Neural crest cell (in vitro differentiated cells): ENCODE data around the gene SLC31A2. TPM values are rescaled to one million over a fixed set of nuclear protein-coding genes. Genes with fewer than 3 reads are reported as not detected.
"Not testable (repeated sequence)": the region's sequence is repeated elsewhere in the genome, so short reads cannot be mapped to it uniquely, and the experiment has no call there.

ENCODE experiments used
- DNase-seq: peaks from one replicate; pipeline ENCODE4 v3.0.0; 2021; ENCODE audit warnings: low read depth, mixed read lengths, low spot score
- H3K27ac Mint-ChIP-seq: one replicate; pipeline ENCODE4 v1.8.0; 2021; ENCODE audit warnings: mild to moderate bottlenecking, mixed read lengths; ENCODE audit not compliant: unreplicated experiment
- H3K27me3 Mint-ChIP-seq: 2 replicates; pipeline ENCODE4 v1.8.0; 2021; ENCODE audit warnings: low read depth, mild to moderate bottlenecking, mixed read lengths
- H3K36me3 Mint-ChIP-seq: 2 replicates; pipeline ENCODE4 v1.8.0; 2021; ENCODE audit warnings: low read depth, mild to moderate bottlenecking, mixed read lengths
- H3K4me1 Mint-ChIP-seq: 2 replicates; pipeline ENCODE4 v1.8.0; 2021; ENCODE audit warnings: mixed read lengths
- H3K4me3 Mint-ChIP-seq: one replicate; pipeline ENCODE4 v1.8.0; 2021; ENCODE audit warnings: mild to moderate bottlenecking, mixed read lengths
- H3K9me3 Mint-ChIP-seq: 2 replicates; pipeline ENCODE4 v1.8.0; 2021; ENCODE audit warnings: mixed read lengths
- total RNA-seq: library from RNA; stranded (reverse); gene quantifications from 2 replicates; pipeline ENCODE4 v1.2.1, GENCODE V29; 2021
- TF ChIP-seq, protein P1 (sequence below): fragments of 200-600 bp; sonication (generic); conservative IDR thresholded peaks from 2 replicates; pipeline ENCODE4 v1.5.0; 2021; ENCODE audit warnings: antibody characterized with exemption, mild to moderate bottlenecking

The SLC31A2 gene
- total RNA-seq, 1 donor from 2014 or later = 3.6 TPM

GRCh38 chr9:113138760-113139159 lies 12.0 kb upstream of the SLC31A2 start:
- no peak for DNase-seq
- H3K4me3 Mint-ChIP-seq = no peak overlapping the region
- TF ChIP-seq, protein P1, sequence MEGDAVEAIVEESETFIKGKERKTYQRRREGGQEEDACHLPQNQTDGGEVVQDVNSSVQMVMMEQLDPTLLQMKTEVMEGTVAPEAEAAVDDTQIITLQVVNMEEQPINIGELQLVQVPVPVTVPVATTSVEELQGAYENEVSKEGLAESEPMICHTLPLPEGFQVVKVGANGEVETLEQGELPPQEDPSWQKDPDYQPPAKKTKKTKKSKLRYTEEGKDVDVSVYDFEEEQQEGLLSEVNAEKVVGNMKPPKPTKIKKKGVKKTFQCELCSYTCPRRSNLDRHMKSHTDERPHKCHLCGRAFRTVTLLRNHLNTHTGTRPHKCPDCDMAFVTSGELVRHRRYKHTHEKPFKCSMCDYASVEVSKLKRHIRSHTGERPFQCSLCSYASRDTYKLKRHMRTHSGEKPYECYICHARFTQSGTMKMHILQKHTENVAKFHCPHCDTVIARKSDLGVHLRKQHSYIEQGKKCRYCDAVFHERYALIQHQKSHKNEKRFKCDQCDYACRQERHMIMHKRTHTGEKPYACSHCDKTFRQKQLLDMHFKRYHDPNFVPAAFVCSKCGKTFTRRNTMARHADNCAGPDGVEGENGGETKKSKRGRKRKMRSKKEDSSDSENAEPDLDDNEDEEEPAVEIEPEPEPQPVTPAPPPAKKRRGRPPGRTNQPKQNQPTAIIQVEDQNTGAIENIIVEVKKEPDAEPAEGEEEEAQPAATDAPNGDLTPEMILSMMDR = no peak
- H3K27ac Mint-ChIP-seq = peak overlapping the region; percentile 67
- H3K4me1 Mint-ChIP-seq = peaks cover 17% of the 10 kb centered on the region
- H3K36me3 Mint-ChIP-seq = peaks cover 14% of the 10 kb centered on the region
- H3K9me3 Mint-ChIP-seq = peaks cover 8% of the 10 kb centered on the region
- no peaks in the 10 kb centered on the region for H3K27me3 Mint-ChIP-seq

DNA sequence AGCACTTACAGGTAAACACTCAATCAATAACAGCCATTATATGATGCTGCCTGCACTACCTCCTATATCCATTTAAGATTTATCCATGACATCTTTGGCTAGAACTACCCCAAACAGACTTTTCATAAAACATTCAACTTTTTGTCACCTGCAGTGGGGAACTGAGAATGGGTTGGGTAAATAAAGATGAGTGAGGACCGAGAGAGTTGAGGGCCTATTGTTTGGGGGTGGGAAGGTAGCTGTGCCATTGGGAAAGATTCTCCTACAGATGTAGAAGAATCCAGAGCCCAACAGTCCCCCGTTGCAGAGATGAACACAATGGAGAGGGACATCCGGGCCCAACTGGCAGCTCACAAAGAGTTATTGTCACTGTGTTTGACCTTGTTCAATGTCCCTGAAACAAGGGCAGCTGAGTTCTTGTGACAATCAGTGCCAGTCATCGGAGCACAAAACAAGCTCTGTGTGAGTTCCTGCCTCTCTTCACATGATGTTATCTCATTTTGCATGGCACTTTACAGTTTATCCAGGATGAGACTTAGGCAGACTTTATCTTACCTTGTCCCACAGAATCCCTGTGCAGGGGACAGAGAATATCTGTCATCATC lies 11.5 kb upstream of the SLC31A2 start:
- TF ChIP-seq, protein P1 = no peak

DNA sequence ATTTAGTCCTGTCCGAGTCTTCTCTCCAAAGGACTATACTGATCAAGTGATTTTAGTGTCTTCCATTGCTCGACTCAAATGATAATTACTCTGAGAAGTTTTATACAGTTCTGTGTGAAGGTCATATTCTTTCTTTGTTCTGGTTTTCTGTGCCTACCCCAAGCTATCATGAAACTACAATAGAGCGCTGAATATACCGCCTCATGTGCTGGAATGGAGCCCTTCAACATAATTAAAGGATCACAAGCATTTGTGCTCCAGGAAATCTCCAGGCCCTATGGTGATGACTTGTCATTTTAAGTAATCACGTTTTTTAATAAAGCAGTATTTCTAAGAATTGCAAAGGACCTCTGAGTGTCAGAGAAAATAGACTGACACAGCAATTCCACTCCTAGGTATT lies 10.9 kb upstream of the SLC31A2 start:
- peaks cover 17% of the 10 kb centered on the region for H3K4me1 Mint-ChIP-seq
- H3K27ac Mint-ChIP-seq = peak overlapping the region; percentile 67
- peaks cover 14% of the 10 kb centered on the region for H3K36me3 Mint-ChIP-seq
- no peaks in the 10 kb centered on the region for H3K27me3 Mint-ChIP-seq
- DNase-seq = no peak
- H3K9me3 Mint-ChIP-seq = peaks cover 8% of the 10 kb centered on the region
- no peak overlapping the region for H3K4me3 Mint-ChIP-seq
- TF ChIP-seq, protein P1 = no peak

More for the DNA sequence above, 11.5 kb upstream of the SLC31A2 start:
- DNase-seq = no peak
- peaks cover 8% of the 10 kb centered on the region for H3K9me3 Mint-ChIP-seq
- peaks cover 14% of the 10 kb centered on the region for H3K36me3 Mint-ChIP-seq
- H3K27me3 Mint-ChIP-seq = no peaks in the 10 kb centered on the region
- H3K4me1 Mint-ChIP-seq = peaks cover 17% of the 10 kb centered on the region
- H3K27ac Mint-ChIP-seq = peak overlapping the region; percentile 67
- H3K4me3 Mint-ChIP-seq = peak overlapping the region; percentile 52

GRCh38 chr9:113140896-113141295 lies 9.9 kb upstream of the SLC31A2 start:
- not testable (repeated sequence) for H3K27ac Mint-ChIP-seq, H3K9me3 Mint-ChIP-seq, H3K4me3 Mint-ChIP-seq, DNase-seq, H3K27me3 Mint-ChIP-seq
- Mint-ChIP-seq H3K36me3 (peaks cover 14% of the 10 kb centered on the region), H3K4me1 (peaks cover 17% of the 10 kb centered on the region)

GRCh38 chr9:113143432-113144227 lies 7.2 kb upstream of the SLC31A2 start:
- Mint-ChIP-seq H3K36me3 (peaks cover 14% of the 10 kb centered on the region), H3K27me3 (no peaks in the 10 kb centered on the region), H3K9me3 (peaks cover 8% of the 10 kb centered on the region), H3K4me3 (no peak overlapping the region), H3K27ac (no peak overlapping the region), H3K4me1 (peaks cover 15% of the 10 kb centered on the region)
- DNase-seq = no peak
- TF ChIP-seq, protein P1 = no peak

DNA sequence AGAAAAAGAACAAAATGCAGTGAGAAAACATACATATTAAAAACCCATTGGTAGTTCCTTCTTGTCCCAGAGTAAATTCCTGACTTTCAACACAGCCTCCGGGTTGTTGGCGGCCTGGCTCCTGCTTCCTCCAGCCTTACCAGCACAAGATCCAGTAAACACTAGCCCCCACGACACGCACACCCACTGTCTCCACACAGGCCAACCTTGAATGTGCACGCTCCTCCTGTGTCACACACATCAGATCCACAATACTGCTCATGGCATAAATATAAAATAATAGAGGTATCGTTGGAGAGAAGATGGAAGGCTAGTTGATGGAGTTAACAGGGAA lies 2.5 kb upstream of the SLC31A2 start:
- Mint-ChIP-seq H3K27me3 (peaks cover 7% of the 10 kb centered on the region), H3K9me3 (no peaks in the 10 kb centered on the region), H3K4me3 (peak overlapping the region; percentile 51), H3K27ac (no peak overlapping the region), H3K36me3 (no peaks in the 10 kb centered on the region), H3K4me1 (peaks cover 7% of the 10 kb centered on the region)
- TF ChIP-seq, protein P1 = no peak
- DNase-seq = no peak
